HG03520 (cell line): ENCODE data around the gene SGSM1.

Experiments used
- ATAC-seq: cut with Tn5 transposase; IDR thresholded peaks from one replicate; pipeline ENCODE4 v1.9.1; 2021; ENCODE audit warnings: mild to moderate bottlenecking, moderate library complexity; ENCODE audit not compliant: unreplicated experiment

SGSM1 gene

DNA sequence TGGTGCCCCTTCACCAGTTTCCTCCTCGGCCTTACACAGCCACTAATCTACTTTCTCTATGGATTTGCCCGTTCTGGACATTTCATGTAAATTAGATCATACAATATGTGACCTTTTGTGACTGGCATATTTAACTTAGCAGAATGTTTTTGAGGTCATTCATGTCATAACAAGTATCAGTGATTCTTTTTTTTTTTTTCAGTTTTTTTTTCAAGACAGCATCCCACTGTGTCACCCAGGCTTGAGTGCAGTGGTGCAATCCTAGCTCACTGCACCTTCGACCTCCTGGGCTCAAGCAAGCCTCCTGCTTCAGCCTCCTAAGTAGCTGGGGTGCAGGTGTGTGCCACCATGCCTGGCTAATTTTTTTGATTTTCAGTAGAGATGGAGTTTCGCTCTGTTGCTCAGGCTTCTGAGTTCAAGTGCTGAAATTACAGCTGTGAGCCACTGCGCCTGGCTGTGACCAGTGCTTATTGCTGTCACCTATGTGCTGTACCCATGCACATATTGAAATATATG, 169.2 kb downstream of the SGSM1 start:
- ATAC-seq: no peak

DNA sequence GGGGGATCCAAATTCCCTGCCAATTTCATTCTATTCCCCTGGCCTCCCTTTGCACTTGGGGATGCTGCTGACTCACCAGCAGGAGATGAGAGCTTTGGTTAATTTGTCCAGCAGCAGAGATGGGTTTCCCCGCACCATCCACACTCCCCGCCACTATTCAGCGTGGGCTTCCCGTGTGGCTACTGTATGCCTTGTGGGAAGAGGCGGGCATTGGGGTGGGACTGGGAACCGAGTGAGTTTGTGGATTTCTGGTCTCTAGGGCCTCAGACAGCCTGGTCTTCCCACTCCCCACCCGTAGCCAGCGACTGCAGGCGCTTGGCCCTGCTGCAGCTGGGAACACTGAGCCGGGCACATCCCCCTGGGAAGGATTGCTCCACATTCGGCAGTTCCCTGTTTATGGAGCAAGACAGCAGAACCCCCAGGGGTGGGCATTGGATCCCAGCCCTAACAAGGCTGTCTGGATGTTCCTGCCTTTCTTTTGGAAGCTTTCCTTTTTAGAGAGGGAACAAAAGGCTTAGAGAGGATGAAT, 169.9 kb downstream of the SGSM1 start:
- no peak for ATAC-seq

DNA sequence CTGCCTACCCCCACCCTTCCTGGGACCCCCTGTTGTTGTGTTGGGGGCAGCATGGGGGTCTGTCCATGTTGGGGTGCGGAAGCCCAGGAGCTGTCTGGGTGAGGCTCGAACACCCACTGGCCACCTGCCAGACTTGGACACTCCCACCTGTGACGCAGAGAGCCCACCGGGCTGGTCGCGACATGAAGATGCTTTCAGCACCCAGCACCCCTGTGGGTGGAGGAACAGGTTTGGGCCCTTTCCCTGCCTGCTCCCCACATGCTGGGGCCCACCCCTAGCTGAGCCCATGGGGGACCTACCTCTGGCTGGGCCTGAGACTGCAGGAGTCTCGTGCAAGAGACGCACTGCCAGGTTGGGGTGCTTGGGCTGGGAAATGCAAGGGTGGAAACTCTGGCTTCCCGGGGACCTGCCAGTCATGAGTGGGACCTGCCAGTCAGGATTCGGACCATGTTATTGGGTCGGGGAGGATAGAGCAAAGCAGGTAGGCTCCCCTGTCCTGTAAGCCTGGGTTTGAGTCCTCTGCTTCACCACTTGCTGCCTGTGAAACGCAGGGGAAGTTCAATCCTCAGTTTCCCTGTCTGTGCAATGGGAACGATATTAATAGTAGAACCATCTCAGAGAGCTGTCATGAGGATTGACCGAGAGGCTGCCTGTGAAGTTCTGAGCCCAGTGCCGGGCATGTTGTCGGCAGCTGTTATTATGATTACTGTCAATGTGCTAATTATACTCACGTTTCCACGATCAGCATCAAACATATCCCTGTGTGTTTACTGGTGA, 170.6 kb downstream of the SGSM1 start:
- no peak for ATAC-seq
